Measurements from ENCODE around the gene SLC9A9.

DNA sequence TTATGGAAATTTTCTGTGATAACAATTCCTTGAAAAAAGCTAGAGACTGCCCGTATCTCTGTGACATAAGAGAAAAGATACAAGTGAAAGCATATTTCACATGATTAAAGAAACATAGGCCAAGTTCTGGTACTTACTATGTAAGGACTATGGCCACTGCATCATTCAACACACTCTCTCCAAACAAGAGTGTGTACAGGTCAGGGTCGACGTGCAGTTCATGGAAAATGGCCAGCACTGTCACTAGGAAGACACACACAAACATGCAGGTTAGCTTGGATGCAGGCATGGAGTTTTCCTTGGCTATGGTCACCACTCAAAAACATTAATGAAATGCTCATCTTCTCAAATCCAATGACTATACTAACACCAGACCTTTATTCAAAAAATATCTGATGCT, 196.2 kb downstream of the SLC9A9 start:
- no peak for TF ChIP-seq EP300 (IDR thresholded peaks at IDR 0.05; ENCODE audit: borderline replicate concordance in 1 of 2, low read depth in 1 of 2, low read length in 1 of 2)
- no peak for TF ChIP-seq ELF1 (IDR thresholded peaks at IDR 0.05)
- no peak for TF ChIP-seq RFX5 (IDR thresholded peaks at IDR 0.05; ENCODE audit: low read length)
- TF ChIP-seq CTCF (IDR thresholded peaks at IDR 0.05), result no peak
- no peak for TF ChIP-seq NFIC (IDR thresholded peaks at IDR 0.05; ENCODE audit: borderline replicate concordance)
- no peak for TF ChIP-seq MAX (IDR thresholded peaks at IDR 0.05; ENCODE audit: low read depth)
- no peak for TF ChIP-seq GATA2 (CRISPR knock-in tag; IDR thresholded peaks at IDR 0.05)
- TF ChIP-seq POLR2AphosphoS5 (IDR thresholded peaks at IDR 0.05; ENCODE audit: low read depth, low read length), result no peak
- TF ChIP-seq MXI1 (IDR thresholded peaks at IDR 0.05; ENCODE audit: low read depth, low read length), result no peak
- TF ChIP-seq FOXJ3 (CRISPR knock-in tag; IDR thresholded peaks at IDR 0.05), result no peak
- TF ChIP-seq EZH2phosphoT487 (IDR thresholded peaks at IDR 0.05; ENCODE audit: borderline replicate concordance, low read depth), result no peak
- TF ChIP-seq FOSL2 (IDR thresholded peaks at IDR 0.05; ENCODE audit: borderline replicate concordance, low read depth), result no peak
- TF ChIP-seq SIN3A (IDR thresholded peaks at IDR 0.05; ENCODE audit: borderline replicate concordance, low read depth, low read length), result no peak
- TF ChIP-seq RAD21 (IDR thresholded peaks at IDR 0.05; ENCODE audit: low read length), result no peak

All from SK-N-SH (cell line).